GM19351 (cell line): ENCODE results near the gene OSBPL2.

Source experiments
- ATAC-seq: cut with Tn5 transposase; IDR thresholded peaks from one replicate; pipeline ENCODE4 v1.9.1; 2021; ENCODE audit warnings: mild to moderate bottlenecking, moderate library complexity; ENCODE audit not compliant: unreplicated experiment

OSBPL2 gene

DNA sequence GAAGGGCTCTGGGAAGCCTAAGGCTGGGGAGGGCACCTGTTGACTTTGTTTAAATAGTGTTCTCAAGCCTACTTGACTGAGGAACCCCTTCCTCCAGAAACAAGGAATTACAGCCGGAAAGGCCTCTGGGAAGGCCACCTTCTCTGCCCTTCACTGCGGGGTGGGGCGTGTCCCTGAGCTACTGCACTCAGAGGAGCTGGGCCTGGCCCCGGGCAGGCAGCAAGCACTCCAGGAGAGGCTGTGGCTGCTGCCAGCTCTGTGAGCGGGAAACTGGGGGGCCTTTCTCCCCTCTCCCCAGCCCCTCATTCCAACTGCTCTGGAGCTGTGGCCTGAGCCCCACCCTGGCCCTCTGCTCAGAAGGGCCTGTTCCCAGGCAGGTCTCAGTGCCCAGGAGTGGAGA, 4.0 kb upstream of the OSBPL2 start:
- no peak for ATAC-seq

GRCh38 chr20:62235001-62235776, 3.1 kb upstream of the OSBPL2 start:
- ATAC-seq: no peak

- ATAC-seq: no peak
Measured at GRCh38 chr20:62235777-62236157, 2.6 kb upstream of the OSBPL2 start.

GRCh38 chr20:62236200-62236599, 2.1 kb upstream of the OSBPL2 start:
- no peak for ATAC-seq

- no peak for ATAC-seq
Measured at GRCh38 chr20:62236766-62237513, 1.4 kb upstream of the OSBPL2 start.

DNA sequence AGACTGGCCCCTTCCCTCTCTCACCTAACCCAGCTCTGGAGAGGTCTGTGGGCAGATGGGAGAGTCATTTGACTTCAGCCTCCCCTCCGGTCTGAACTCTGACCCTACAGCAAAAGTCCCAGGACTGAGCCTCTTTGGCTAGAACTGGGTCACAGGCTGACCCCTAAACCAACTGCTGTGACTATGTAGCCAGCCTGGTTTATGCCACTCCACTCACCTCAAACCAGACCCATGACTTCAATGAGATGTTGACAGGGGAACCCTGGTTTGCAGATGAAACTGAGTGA, 864 bp upstream of the OSBPL2 start:
- no peak for ATAC-seq

- peak; percentile 1 for ATAC-seq
Measured at GRCh38 chr20:62238569-62239277, 402 bp downstream of the OSBPL2 start.

DNA sequence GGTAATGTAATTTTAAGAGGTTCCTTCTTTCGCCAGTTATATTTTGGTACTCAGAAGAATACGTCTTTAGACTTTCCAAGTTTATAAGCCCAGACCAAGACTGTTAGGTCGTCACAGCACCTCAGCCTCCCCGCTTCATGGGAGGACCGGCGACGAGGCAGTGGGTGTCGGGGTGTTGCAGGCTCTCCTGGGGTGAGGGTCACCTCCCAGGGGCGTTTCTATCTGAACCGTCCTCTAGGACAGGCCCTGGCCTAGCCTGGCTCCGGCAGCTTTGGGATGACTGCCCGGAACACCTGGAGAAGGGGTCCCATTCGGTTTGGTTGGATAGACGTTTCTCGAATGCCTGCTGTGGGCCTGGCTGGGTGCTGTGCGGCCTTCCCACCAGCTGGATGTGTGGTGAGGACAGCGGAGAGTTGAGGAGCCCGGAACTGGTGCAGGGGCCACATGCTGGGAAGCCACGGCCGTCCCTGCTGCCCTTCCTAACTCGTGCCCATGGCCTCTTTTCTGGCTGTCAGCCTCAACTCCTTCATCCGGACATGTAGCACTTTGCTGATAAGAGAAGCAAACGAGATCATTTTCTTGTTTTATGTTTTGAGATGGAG, 1.1 kb downstream of the OSBPL2 start:
- no peak for ATAC-seq

- ATAC-seq: no peak
Measured at GRCh38 chr20:62240020-62240685, 1.8 kb downstream of the OSBPL2 start.

DNA sequence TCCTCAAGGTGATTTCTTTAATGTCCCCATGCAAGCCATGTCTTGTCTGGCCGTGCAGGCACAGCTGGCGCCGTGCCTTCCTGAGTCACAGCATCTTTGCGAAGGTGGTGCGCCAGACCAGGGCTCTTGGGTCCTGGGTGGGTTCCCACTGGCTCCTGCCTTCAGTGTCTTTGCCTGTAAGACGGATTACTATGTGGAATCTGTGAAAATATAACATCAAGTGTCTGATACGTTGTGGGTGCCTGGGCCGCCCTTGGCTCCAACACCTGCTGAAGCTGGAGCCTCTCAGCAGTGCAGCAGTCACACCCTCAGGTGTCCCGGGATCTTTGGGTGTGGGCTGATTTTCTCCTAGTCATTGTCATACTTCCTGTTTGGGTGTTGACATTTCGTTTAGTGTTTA, 3.2 kb downstream of the OSBPL2 start:
- ATAC-seq: no peak

- ATAC-seq: no peak
Measured at GRCh38 chr20:62242176-62242575, 3.9 kb downstream of the OSBPL2 start.

DNA sequence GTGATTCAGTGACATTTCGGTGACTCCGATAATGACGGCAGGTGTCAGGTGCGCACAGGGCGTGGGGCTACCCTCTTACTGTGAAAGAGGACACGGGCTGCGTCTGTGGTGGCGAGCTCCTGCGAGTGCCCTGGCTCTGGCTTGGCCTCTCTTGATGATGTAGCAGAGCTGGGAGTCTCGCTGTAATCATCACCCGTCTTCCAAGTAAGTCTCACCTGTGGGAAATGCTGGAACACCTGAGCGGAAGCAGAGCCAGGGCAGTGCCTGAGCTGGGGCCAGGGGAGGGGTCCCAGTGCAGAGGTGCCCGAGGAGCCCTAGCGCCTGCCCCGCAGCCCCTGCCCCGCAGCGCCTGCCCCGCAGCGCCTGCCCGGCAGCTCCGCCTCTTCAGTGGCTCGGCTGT, 4.8 kb downstream of the OSBPL2 start:
- no peak for ATAC-seq

DNA sequence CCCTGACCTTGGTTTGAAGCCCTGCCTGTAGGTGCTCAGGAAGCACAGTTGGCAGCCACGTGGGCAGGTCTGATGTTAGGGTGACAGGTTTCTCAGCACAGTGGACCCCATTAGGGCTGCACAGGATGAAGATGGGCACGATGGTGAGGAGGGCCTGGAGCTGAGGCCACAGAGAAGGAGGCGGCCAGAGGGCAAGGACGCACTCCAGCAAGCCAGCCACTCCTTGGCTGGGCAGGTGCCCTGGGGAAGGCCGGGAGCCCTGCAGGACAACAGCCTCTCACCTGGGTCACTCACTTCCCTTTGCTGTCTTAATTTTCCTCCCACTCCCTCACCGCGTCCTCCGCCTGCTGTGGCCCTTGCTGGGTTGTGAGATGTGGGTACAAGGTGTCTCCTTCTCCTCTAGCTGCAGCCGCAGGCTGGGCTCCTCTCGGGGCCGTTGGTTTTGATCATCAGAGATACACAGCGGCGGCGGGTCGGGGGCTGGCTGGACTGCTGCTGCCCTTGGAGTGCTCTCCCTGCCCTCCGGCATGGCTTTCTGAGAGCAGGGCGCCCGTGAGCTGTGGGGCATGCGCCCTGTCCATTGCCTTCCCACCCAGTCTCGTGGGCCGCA, 5.7 kb downstream of the OSBPL2 start:
- no peak for ATAC-seq

GRCh38 chr20:62244644-62245108, 6.4 kb downstream of the OSBPL2 start:
- no peak for ATAC-seq

GRCh38 chr20:62245911-62246280, 7.6 kb downstream of the OSBPL2 start:
- ATAC-seq: no peak

DNA sequence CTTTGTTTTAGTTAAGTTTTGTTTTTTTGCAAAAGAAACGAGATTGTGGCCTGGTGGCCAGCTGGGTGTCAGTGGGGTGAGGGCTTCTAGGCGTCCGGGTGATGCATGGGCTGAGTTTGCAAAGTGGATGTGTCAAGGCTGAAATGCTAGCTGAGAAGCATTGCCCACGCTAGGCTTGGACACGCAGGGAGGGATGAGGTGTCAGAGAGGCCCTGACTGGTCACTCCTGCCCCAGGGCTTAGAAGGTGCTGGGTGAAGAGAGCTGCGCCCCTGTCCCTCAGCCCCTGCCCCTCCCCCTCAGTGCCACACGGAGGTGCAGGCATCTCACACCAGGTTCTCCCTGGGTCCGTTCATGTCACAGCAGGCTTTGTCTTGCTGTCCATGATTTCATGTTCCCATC, 8.1 kb downstream of the OSBPL2 start:
- ATAC-seq: no peak

DNA sequence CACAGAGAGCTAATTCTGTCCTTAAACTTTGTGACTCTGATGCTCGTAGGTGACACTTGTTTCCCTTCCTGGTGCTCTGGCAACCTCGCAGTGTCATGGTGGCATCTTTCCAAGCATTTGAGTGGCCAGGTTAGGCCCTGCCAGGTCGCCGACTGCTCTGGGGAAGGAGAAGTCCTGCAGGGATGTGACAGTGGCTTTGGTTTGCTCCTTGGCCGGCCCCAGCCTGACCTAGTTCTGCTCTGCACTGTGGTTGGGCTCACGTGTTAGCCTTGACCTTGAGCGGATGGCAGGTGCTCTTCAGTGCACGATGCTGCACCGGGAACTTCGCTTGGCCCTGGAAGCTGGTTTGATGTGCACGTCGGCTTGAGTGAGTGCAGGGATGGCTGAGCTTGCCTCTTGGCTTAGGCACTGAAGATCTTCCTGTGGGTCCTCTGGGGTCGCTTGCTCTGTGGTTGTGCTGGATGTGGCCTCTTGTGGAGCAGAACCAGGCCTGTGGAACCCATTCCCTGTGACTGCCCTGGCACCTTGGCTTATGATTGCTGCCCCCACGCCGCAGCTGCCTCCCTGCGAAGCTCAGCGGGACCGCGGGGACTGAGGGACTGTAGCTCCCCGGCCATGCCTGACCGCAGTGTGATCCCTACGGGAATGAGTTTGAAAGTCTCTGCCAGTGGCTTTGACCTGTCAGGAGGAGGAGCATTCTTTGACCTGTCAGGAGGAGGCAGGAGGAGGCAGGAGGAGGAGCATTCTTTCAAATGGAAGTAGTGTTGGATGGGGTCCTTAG, 8.7 kb downstream of the OSBPL2 start:
- no peak for ATAC-seq

DNA sequence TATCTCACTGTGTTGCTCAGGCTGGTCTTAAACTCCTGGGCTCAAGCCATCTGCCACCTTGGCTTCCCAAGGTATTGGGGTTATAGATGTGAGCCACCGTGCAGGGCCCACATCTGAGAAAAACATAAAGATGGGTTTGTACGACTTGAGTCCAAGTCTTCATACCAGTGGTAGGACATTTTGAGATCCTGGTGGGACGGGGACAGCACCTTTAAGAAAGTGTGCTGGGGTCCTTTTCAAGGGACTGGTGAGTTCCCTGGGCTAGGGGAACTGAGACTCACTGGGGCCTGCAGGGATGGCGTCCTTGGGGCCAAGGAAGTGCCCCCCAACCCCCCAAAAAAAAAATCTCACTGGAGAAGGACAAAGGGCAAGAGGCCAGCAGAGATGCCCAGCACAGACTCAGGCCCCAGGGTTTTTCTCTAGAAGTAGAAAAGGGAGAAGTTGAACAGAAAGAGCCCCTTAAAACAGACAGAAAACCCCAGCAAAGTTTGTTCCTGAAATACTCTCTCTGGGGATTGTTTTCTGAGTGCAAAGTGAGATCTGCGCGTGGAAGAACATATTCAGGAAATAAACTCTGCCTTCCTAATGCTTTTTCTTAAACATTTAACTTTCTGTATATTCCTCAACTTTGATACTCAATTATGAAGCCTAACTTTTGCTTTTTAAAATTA, 10.7 kb downstream of the OSBPL2 start:
- ATAC-seq: no peak

- ATAC-seq: no peak
Measured at GRCh38 chr20:62252342-62252966, 14.1 kb downstream of the OSBPL2 start.
